ENCODE results near the gene PTPRD.

PTPRD gene

GRCh38 chr9:8265281-8265680, 2347.5 kb downstream of the PTPRD start:
- DNase-seq: no peak
